ENCODE measurements around the gene MARCHF3.

MARCHF3 gene

DNA sequence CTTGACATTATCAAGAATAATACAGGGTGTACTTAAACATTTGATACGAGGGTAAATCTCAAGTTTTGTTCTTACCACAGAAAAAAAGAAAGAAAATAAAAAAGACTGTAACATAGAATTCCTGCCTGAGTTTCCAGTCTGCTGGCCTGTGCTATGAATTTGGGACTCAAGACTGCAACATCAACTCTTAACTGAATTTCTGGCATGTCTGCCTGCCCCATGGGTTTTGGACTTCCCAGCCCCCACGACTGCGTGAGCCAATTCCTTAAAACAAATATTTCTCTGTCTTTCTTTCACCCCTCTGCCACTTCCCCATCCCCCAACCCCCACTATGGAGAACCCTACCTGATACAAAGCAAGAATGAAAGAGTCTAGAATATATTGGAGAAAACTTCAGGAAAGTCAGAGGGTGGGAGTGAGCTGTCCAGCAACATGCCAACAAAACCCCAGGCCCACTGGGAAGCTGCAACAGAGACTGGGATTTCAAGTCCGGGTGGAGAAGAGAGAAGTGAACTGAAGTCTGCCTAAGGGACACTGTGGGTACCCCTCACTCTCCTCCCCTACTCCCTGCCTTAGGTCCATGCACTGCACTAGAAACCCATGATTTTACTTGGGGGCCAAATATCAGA, 43.0 kb downstream of the MARCHF3 start:
- H3K4me3 ChIP-seq (ENCODE audit: low read depth, low read length), result no peak overlapping the region

GRCh38 chr5:126984632-126985031, 45.7 kb downstream of the MARCHF3 start:
- no peak overlapping the region for H3K4me3 ChIP-seq (ENCODE audit: low read depth, low read length)

DNA sequence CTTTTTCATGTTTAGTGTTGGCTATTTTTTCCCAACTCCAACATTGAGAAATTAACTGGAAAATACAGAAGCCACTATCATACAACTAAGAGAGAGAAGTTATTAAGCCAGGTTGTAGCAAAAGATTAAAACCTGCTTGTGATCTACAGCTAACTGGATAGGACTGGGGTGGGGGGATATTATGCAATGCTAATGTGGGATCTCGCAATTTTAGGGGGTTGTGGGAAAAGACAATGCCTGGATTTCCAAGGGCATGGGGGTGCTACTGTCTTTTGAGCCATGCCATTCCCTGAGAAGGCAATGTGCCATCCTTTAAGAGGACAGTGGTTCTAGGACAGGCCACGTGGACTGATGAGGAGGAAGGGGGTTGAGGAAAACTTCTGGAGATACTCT, 46.5 kb downstream of the MARCHF3 start:
- H3K4me3 ChIP-seq (ENCODE audit: low read depth, low read length), result no peak overlapping the region

- H3K4me3 ChIP-seq (ENCODE audit: low read depth, low read length), result no peak overlapping the region
Measured at GRCh38 chr5:126982926-126983873, 47.2 kb downstream of the MARCHF3 start.

DNA sequence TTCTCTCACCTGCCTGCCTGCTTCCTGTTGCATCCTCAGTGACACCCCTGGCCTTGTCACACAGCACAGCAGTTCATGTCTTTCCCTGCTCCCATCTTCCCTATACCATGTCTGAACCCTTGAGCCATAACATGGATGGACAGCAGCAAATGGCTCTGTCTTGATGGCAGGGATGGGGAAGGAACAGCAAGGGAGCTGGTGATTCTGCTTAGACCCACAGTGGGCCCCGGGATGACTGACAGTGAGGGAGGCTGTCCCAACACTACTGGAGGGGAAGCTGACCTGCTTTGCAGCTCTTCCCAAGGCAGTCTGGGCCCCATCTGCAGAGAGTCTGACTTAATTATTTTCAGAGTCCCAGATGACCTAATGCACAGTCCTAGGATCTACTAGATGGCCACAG, 48.2 kb downstream of the MARCHF3 start:
- H3K4me3 ChIP-seq (ENCODE audit: low read depth, low read length), result no peak overlapping the region

- no peak overlapping the region for H3K4me3 ChIP-seq (ENCODE audit: low read depth, low read length)
Measured at GRCh38 chr5:126981701-126982100, 48.7 kb downstream of the MARCHF3 start.

DNA sequence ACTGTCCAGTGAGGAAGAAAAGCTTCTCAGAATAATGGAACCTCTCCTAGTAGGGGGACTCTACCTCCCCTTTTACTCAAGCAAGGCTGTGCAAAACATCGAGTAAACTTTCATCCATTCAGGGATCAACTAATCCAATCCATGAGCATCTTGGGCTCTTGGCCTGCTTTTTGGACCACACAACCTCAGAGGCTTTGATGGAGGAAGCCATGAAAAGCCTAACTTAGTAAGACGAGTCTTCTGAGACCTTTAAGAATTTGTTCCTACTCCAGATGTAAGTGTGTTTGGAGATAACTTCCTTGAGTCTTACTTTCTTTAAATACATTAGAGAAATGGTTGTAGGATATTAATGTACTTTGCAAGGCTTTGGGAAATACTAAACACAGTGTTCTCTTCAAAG, 49.1 kb downstream of the MARCHF3 start:
- H3K4me3 ChIP-seq (ENCODE audit: low read depth, low read length), result no peak overlapping the region

DNA sequence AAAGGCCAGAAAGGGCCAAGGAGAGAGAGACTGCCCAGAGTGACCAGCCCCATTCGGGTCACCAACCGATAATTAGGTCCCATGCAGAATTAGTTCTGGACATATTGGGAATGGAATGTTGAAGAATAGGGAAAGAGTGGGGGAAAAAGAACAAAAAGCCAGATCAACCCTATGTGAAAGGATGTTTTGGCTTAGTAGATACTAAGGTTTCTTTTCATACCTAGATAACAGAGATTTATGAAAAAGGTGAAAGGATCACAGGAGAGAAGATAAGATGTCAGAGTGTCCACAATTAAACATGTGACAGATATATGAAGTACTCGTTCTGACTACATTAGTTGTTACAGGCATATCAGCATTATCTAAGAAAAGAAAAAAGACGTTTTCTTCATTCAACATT, 52.1 kb downstream of the MARCHF3 start:
- H3K4me3 ChIP-seq (ENCODE audit: low read depth, low read length), result no peak overlapping the region

GRCh38 chr5:126976520-126977172, 53.7 kb downstream of the MARCHF3 start:
- H3K4me3 ChIP-seq (ENCODE audit: low read depth, low read length), result no peak overlapping the region

DNA sequence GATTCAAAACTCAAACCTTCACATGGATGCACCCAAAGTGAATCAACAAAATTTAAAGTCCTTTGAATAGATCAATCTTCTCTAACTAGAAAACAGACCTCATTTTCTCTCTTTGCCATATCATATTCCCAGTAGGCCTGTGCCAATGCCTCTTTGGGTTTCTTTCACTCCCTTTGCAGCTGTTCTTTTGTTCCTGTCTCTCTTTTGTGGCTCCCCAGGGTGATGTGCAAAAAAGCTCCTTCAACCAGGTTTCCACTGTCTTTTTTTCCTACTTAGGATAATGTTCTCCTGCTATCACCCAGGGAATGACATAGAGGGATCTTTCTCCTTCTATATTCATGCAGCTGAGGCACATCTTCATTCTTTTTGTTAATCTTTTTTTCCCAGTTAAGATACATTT, 54.6 kb downstream of the MARCHF3 start:
- no peak overlapping the region for H3K4me3 ChIP-seq (ENCODE audit: low read depth, low read length)

GRCh38 chr5:126973193-126973592, 57.2 kb downstream of the MARCHF3 start:
- no peak overlapping the region for H3K4me3 ChIP-seq (ENCODE audit: low read depth, low read length)

DNA sequence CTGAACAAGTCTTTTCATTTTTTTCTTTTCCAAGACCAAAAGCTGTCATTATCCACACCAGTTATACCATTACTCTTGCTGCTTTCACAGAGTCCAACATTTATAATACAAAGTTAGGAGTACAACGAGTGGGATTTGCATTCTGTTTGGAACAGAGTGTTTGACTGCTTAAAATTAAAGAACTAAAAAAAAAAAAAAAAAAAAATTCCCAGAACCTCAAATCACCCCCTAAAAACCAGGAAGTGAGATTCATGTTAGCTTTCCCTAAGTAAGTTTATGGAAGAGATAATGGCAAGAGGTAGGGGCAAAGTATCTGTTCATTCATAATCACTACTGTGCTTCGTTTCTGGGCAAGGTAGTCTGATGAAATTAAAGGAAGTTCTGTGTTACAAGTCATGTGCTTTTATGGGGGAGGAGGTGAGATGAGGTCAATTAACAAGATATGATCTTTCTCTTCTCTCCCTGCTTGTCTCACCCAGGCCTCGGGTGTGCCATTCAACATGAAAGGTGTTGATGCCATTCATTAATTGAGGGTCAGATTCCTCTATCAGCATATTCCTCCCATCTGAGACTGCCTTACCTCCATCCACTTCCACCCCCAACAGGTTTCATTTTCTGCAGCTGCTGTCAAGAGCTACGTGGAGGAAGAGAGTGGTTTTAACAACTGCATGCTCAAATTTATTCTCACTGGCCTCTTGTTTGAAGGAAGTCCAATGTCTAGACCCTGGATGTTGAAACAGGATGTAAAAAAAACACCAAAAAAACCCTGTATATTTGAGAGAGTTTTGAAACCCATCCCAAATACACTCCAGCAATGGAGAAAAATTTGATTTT, 58.1 kb downstream of the MARCHF3 start:
- no peak overlapping the region for H3K4me3 ChIP-seq (ENCODE audit: low read depth, low read length)

DNA sequence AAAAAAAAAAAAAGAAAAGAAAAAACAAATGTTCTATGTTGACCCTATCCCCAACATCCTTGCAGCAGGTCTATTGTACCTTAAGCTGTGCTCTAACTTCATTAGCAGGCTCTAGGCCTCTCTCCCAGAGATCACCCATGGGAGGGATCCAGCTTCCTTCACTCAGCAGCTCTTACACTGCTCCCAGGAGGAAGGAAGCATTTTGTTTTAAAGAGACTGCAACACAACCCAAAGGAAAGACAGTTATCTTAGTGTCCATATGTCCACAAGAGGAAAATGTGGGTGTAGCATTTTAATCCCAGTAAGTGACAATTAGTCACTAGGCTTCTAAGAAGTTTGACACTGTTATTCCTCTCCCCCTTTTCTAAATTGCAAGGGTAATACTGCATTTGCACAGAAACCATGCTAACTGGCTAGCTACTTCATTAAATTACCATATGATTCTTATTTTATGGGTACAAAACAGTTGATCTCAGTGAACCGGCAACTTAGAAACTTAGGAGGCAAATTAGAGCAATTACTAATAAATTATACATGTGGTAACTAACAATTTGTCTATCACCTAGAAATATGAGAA, 58.8 kb downstream of the MARCHF3 start:
- no peak overlapping the region for H3K4me3 ChIP-seq (ENCODE audit: low read depth, low read length)

- no peak overlapping the region for H3K4me3 ChIP-seq (ENCODE audit: low read depth, low read length)
Measured at GRCh38 chr5:126970517-126971017, 59.8 kb downstream of the MARCHF3 start.

DNA sequence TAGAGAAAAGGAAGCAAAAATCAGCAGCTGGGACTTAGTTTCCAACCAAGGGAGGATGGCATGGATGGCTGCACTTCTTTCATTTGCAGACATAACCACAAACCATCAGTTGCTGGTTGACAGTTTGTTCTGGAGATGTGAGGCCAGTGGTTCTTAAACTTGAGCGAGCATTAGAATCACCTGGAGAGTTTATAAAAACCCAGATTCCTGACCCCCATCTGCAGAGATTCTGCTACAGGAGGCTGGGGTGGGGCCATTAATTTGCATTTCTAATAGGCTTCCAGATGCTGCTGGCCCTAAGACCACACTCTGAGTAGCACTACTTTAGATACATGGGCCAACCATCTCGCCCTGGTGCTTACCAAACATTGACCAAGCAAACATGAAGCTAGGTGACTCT, 60.8 kb downstream of the MARCHF3 start:
- no peak overlapping the region for H3K4me3 ChIP-seq (ENCODE audit: low read depth, low read length)

- H3K4me3 ChIP-seq (ENCODE audit: low read depth, low read length), result no peak overlapping the region
Measured at GRCh38 chr5:126967808-126968466, 62.4 kb downstream of the MARCHF3 start.

DNA sequence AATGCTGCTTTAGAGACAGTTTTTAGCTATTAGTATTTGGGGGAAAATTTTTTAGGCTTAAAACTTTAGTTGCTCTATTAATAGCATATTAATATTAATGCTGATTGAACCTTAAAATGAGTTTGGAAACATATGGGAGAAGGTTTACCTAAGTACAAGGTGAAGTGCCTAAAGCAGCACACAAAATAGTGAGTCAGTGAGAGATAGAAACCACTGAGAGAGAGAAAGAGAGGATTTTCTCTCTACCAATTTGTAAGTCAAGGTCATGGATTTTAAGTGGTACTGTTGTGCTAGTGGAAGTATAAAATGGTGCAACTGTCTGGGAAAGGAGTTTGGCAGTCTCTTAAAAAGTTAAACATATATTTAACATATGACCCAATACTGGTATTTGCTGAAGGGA, 64.9 kb downstream of the MARCHF3 start:
- H3K4me3 ChIP-seq (ENCODE audit: low read depth, low read length), result no peak overlapping the region

GRCh38 chr5:126965061-126965475, 65.3 kb downstream of the MARCHF3 start:
- H3K4me3 ChIP-seq (ENCODE audit: low read depth, low read length), result no peak overlapping the region

DNA sequence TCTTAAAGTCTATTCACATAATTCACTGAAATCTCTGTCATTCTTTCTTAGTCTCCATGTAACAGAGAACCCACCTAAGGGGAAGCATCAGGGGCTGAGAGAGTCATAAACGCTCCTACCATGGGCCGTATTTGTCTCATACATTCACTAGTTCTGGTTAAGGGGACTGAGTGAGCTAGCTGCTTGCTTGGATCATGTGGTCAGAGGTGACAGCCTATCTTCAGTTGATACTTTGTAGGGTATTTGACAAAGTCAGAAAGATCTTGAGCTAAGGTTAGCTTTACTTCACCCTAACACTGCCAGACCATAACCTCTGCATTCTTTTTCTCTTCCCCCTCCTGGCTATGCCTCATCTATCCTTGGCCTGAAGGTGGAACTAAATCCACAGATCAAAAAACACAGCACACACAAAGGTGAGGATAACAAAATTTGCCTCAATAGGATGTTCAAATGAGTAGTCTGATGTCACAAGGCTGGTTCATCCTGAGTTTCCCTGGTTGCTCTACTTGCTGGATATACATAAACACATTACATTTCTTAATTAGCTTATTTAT, 66.5 kb downstream of the MARCHF3 start:
- no peak overlapping the region for H3K4me3 ChIP-seq (ENCODE audit: low read depth, low read length)

DNA sequence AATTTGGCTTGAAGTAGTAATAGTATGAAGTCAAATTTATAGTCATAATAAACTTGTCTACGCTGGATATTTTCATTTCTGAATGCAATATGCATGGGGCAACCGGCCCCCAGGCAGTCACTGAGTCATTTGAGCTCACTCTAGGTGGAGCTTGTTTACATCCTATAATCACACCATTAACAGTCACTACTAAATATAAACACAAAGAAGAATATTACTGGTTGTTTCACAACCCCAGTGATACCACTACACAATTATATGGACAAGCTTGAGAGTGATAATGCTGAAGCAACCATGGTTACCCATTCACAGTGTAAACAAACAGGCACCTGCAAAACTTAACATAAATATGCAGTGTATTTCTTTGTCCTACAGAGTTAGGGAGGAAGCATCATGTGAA, 68.7 kb downstream of the MARCHF3 start:
- H3K4me3 ChIP-seq (ENCODE audit: low read depth, low read length), result no peak overlapping the region

Measured in iPS-11a (cell line).